ENCODE results near the gene SERPINB2. TPM values are rescaled to one million over a fixed set of nuclear protein-coding genes. Genes with fewer than 3 reads are reported as not detected.

The SERPINB2 gene
- polyA plus RNA-seq, 6 donors from 2014 or later: 0.15 to 0.39 TPM; not detected in 4

GRCh38 chr18:63894106-63894772, 6.7 kb downstream of the SERPINB2 start:
- ATAC-seq (ENCODE audit: low read depth in 2 of 2) (no peak), DNase-seq (no peak)
- Mint-ChIP-seq H3K9me3 (no peaks in the 10 kb centered on the region), H3K4me1 (no peaks in the 10 kb centered on the region), H3K36me3 (no peaks in the 10 kb centered on the region), H3K27me3 (peaks cover 0 to 16% (median 0%) of the 10 kb centered on the region in 3 donors), H3K4me3 (no peak overlapping the region), H3K27ac (no peak overlapping the region)

GRCh38 chr18:63895190-63895589, 7.7 kb downstream of the SERPINB2 start:
- H3K36me3 Mint-ChIP-seq: no peaks in the 10 kb centered on the region
- H3K4me1 Mint-ChIP-seq: no peaks in the 10 kb centered on the region
- H3K9me3 Mint-ChIP-seq: no peaks in the 10 kb centered on the region
- peaks cover 0 to 17% (median 0%) of the 10 kb centered on the region in 3 donors for H3K27me3 Mint-ChIP-seq
- ATAC-seq (ENCODE audit: low read depth in 2 of 2): no peak
- H3K4me3 Mint-ChIP-seq: no peak overlapping the region
- DNase-seq: no peak
- no peak overlapping the region for H3K27ac Mint-ChIP-seq

GRCh38 chr18:63897072-63897471, 9.6 kb downstream of the SERPINB2 start:
- Mint-ChIP-seq H3K4me1 (no peaks in the 10 kb centered on the region), H3K4me3 (no peak overlapping the region), H3K27me3 (peaks cover 0 to 13% (median 0%) of the 10 kb centered on the region in 3 donors), H3K27ac (no peak overlapping the region), H3K36me3 (no peaks in the 10 kb centered on the region), H3K9me3 (no peaks in the 10 kb centered on the region)
- DNase-seq (no peak), ATAC-seq (ENCODE audit: low read depth in 2 of 2) (no peak)

- DNase-seq (no peak), ATAC-seq (ENCODE audit: low read depth in 2 of 2) (no peak)
- H3K27me3 Mint-ChIP-seq: peaks cover 0 to 4% (median 0%) of the 10 kb centered on the region in 3 donors
- H3K27ac Mint-ChIP-seq: no peak overlapping the region
- no peaks in the 10 kb centered on the region for H3K4me1 Mint-ChIP-seq
- H3K4me3 Mint-ChIP-seq: no peak overlapping the region
- H3K9me3 Mint-ChIP-seq: no peaks in the 10 kb centered on the region
- no peaks in the 10 kb centered on the region for H3K36me3 Mint-ChIP-seq
These were observed 11.7 kb downstream of the SERPINB2 start for GRCh38 chr18:63899206-63899605.

- H3K4me3 Mint-ChIP-seq: no peak overlapping the region
- peaks cover 0 to 3% (median 0%) of the 10 kb centered on the region in 3 donors for H3K27me3 Mint-ChIP-seq
These were observed 16.5 kb downstream of the SERPINB2 start for GRCh38 chr18:63903851-63904570.

GRCh38 chr18:63904694-63905093, 17.2 kb downstream of the SERPINB2 start:
- no peak overlapping the region for H3K27ac Mint-ChIP-seq
- peaks cover 0 to 9% (median 3%) of the 10 kb centered on the region in 7 donors for H3K9me3 Mint-ChIP-seq
- H3K4me3 Mint-ChIP-seq: no peak overlapping the region
- H3K36me3 Mint-ChIP-seq: no peaks in the 10 kb centered on the region
- no peak for ATAC-seq (ENCODE audit: low read depth in 2 of 2)
- DNase-seq: no peak
- H3K27me3 Mint-ChIP-seq: no peaks in the 10 kb centered on the region
- H3K4me1 Mint-ChIP-seq: peaks cover 2 to 12% (median 7%) of the 10 kb centered on the region in 3 donors

More at GRCh38 chr18:63903851-63904570, 16.5 kb downstream of the SERPINB2 start:
- Mint-ChIP-seq H3K9me3 (peaks cover 0 to 9% (median 3%) of the 10 kb centered on the region in 7 donors), H3K27ac (no peak overlapping the region), H3K36me3 (no peaks in the 10 kb centered on the region), H3K4me1 (peaks cover 2 to 12% (median 7%) of the 10 kb centered on the region in 3 donors)
- DNase-seq (no peak), ATAC-seq (ENCODE audit: low read depth in 2 of 2) (no peak)

GRCh38 chr18:63905361-63905760, 17.9 kb downstream of the SERPINB2 start:
- Mint-ChIP-seq H3K27me3 (no peaks in the 10 kb centered on the region), H3K4me3 (no peak overlapping the region), H3K4me1 (peaks cover 2 to 12% (median 7%) of the 10 kb centered on the region in 3 donors), H3K27ac (no peak overlapping the region), H3K36me3 (no peaks in the 10 kb centered on the region), H3K9me3 (peaks cover 0 to 9% (median 3%) of the 10 kb centered on the region in 7 donors)
- ATAC-seq (ENCODE audit: low read depth in 2 of 2) (no peak), DNase-seq (no peak)

- Mint-ChIP-seq H3K9me3 (peaks cover 0 to 9% (median 3%) of the 10 kb centered on the region in 7 donors), H3K36me3 (no peaks in the 10 kb centered on the region), H3K27ac (no peak overlapping the region), H3K4me1 (peaks cover 2 to 12% (median 7%) of the 10 kb centered on the region in 3 donors), H3K27me3 (no peaks in the 10 kb centered on the region), H3K4me3 (no peak overlapping the region)
- ATAC-seq (ENCODE audit: low read depth in 2 of 2) (no peak), DNase-seq (no peak)
These were observed 18.6 kb downstream of the SERPINB2 start for GRCh38 chr18:63906056-63906455.

- Mint-ChIP-seq H3K36me3 (no peaks in the 10 kb centered on the region), H3K27me3 (peaks cover 0 to 10% (median 5%) of the 10 kb centered on the region in 3 donors), H3K4me3 (no peak within 1 kb of the TSS), H3K27ac (no peak within 1 kb of the TSS), H3K4me1 (peaks cover 2 to 12% (median 7%) of the 10 kb centered on the region in 3 donors), H3K9me3 (peaks cover 0 to 9% (median 3%) of the 10 kb centered on the region in 7 donors)
- ATAC-seq (ENCODE audit: low read depth in 2 of 2) (no peak), DNase-seq (no peak)
These were observed 20.2 kb downstream of the SERPINB2 start, which contains the start of gene SERPINB10 for GRCh38 chr18:63907664-63908063. Gene SERPINB10, plus strand, starts transcription at chr18:63907958. Its CDS starts 7,553 bp downstream, at chr18:63915511.

GRCh38 chr18:63908858-63909257, 21.4 kb downstream of the SERPINB2 start:
- H3K4me1 Mint-ChIP-seq: peaks cover 2 to 12% (median 7%) of the 10 kb centered on the region in 3 donors
- DNase-seq (no peak), ATAC-seq (ENCODE audit: low read depth in 2 of 2) (no peak)
- H3K4me3 Mint-ChIP-seq: no peak overlapping the region
- H3K36me3 Mint-ChIP-seq: no peaks in the 10 kb centered on the region
- peaks cover 6 to 22% (median 10%) of the 10 kb centered on the region in 3 donors for H3K27me3 Mint-ChIP-seq
- no peak overlapping the region for H3K27ac Mint-ChIP-seq
- peaks cover 0 to 9% (median 3%) of the 10 kb centered on the region in 7 donors for H3K9me3 Mint-ChIP-seq

- peaks cover 2 to 12% (median 7%) of the 10 kb centered on the region in 3 donors for H3K4me1 Mint-ChIP-seq
- H3K36me3 Mint-ChIP-seq: no peaks in the 10 kb centered on the region
- DNase-seq: no peak
- peaks cover 0 to 9% (median 3%) of the 10 kb centered on the region in 7 donors for H3K9me3 Mint-ChIP-seq
- no peak overlapping the region for H3K27ac Mint-ChIP-seq
- H3K27me3 Mint-ChIP-seq: peaks cover 13 to 26% (median 15%) of the 10 kb centered on the region in 3 donors
- ATAC-seq (ENCODE audit: low read depth in 2 of 2): no peak
- H3K4me3 Mint-ChIP-seq: no peak overlapping the region
These were observed 22.4 kb downstream of the SERPINB2 start for GRCh38 chr18:63909870-63910269.

- Mint-ChIP-seq H3K27me3 (peaks cover 28 to 41% (median 36%) of the 10 kb centered on the region in 3 donors), H3K36me3 (no peaks in the 10 kb centered on the region), H3K4me1 (no peaks in the 10 kb centered on the region), H3K4me3 (no peak overlapping the region), H3K9me3 (no peaks in the 10 kb centered on the region), H3K27ac (no peak overlapping the region)
- DNase-seq (no peak), ATAC-seq (ENCODE audit: low read depth in 2 of 2) (no peak)
These were observed 30.3 kb downstream of the SERPINB2 start for GRCh38 chr18:63917817-63918216.

- no peaks in the 10 kb centered on the region for H3K9me3 Mint-ChIP-seq
- H3K4me1 Mint-ChIP-seq: no peaks in the 10 kb centered on the region
- no peak for ATAC-seq (ENCODE audit: low read depth in 2 of 2)
- H3K27ac Mint-ChIP-seq: no peak overlapping the region
- no peak overlapping the region for H3K4me3 Mint-ChIP-seq
- no peak for DNase-seq
- H3K27me3 Mint-ChIP-seq: peaks cover 24 to 44% (median 29%) of the 10 kb centered on the region in 3 donors
- H3K36me3 Mint-ChIP-seq: no peaks in the 10 kb centered on the region
These were observed 34.5 kb downstream of the SERPINB2 start for GRCh38 chr18:63922049-63922448.

GRCh38 chr18:63924551-63924950, 37.0 kb downstream of the SERPINB2 start:
- no peak for DNase-seq
- no peaks in the 10 kb centered on the region for H3K36me3 Mint-ChIP-seq
- no peak for ATAC-seq (ENCODE audit: low read depth in 2 of 2)
- H3K27ac Mint-ChIP-seq: no peak overlapping the region
- no peaks in the 10 kb centered on the region for H3K9me3 Mint-ChIP-seq
- H3K4me3 Mint-ChIP-seq: no peak overlapping the region
- peaks cover 0 to 7% (median 0%) of the 10 kb centered on the region in 3 donors for H3K4me1 Mint-ChIP-seq
- peaks cover 14 to 31% (median 20%) of the 10 kb centered on the region in 3 donors for H3K27me3 Mint-ChIP-seq

Measured in naive B cell (primary cell).